IMR-90 (cell line): ENCODE measurements around the gene SLC22A6. TPM values are rescaled to one million over a fixed set of nuclear protein-coding genes. Genes with fewer than 3 reads are reported as not detected.

Experiments
- ATAC-seq: fragments of 200-7000 bp; cut with Tn5 transposase; 2 replicates; pipeline ENCODE4 v1.9.1; 2020; ENCODE audit warnings: low read depth, mild to moderate bottlenecking, moderate library complexity
- BruUV-seq: library from RNA; stranded (reverse); fragments of 400-500 nt; replicated peaks from 2 replicates; lab custom pipeline; 2021; lab: Mats Ljungman, UMichigan
- CTCF ChIA-PET: fragments of 300-600 bp; formaldehyde crosslinking; extraction: SDS; loops from one replicate; lab custom pipeline; 2021; ENCODE audit warnings: antibody characterized with exemption; lab: Yijun Ruan, JAX
- POLR2A ChIA-PET: fragments of 300-600 bp; sonication (Branson Sonifier 250); formaldehyde crosslinking; loops from one replicate; lab custom pipeline; 2022; ENCODE audit warnings: antibody characterized with exemption; ENCODE audit not compliant: unreplicated experiment; lab: Charles Lee
- DNase-seq: peaks from one replicate; pipeline ENCODE4 v3.0.0; 2013
- H2AFZ ChIP-seq: replicated peaks from 2 replicates; pipeline ENCODE3; 2013; ENCODE audit warnings: low read length, mild to moderate bottlenecking; ENCODE audit not compliant: poor library complexity
- H2AK5ac ChIP-seq: 2 replicates; pipeline ENCODE4 v1.6.1; 2013; ENCODE audit warnings: low read depth, low read length, inconsistent platforms
- H2AK9ac ChIP-seq: replicated peaks from 2 replicates; pipeline ENCODE3; 2013; ENCODE audit warnings: mild to moderate bottlenecking, low read depth, low read length, moderate library complexity; ENCODE audit not compliant: poor library complexity
- H2BK120ac ChIP-seq: 2 replicates; pipeline ENCODE4 v1.6.1; 2013; ENCODE audit warnings: low read depth, low read length, inconsistent platforms
- H2BK15ac ChIP-seq: 3 replicates; pipeline ENCODE4 v1.6.1; 2013; ENCODE audit warnings: low read depth, low read length, inconsistent platforms
- H2BK20ac ChIP-seq: 2 replicates; pipeline ENCODE4 v1.6.1; 2013; ENCODE audit warnings: low read depth, mild to moderate bottlenecking, inconsistent platforms, low read length, moderate library complexity
- H2BK5ac ChIP-seq: 2 replicates; pipeline ENCODE4 v1.6.1; 2013; ENCODE audit warnings: mild to moderate bottlenecking, low read depth, low read length, inconsistent platforms; ENCODE audit not compliant: poor library complexity, severe bottlenecking
- H3K14ac ChIP-seq: replicated peaks from 2 replicates; pipeline ENCODE4 v1.6.1; 2013; ENCODE audit warnings: low read depth, low read length, inconsistent platforms
- H3K18ac ChIP-seq: 2 replicates; pipeline ENCODE4 v1.6.1; 2013; ENCODE audit warnings: low read depth, low read length, control low read depth
- H3K23ac ChIP-seq: 2 replicates; pipeline ENCODE4 v1.6.1; 2013; ENCODE audit warnings: low read depth, low read length, inconsistent platforms
- H3K27ac ChIP-seq: 2 replicates; pipeline ENCODE4 v1.5.1; 2013; ENCODE audit warnings: mild to moderate bottlenecking, control low read depth, low read length; ENCODE audit not compliant: insufficient read depth
- H3K27me3 ChIP-seq: 2 replicates; pipeline ENCODE4 v1.6.1; 2013; ENCODE audit warnings: low read length; ENCODE audit not compliant: control insufficient read depth, insufficient read depth
- H3K36me3 ChIP-seq: 2 replicates; pipeline ENCODE4 v1.6.1; 2013; ENCODE audit warnings: low read length, mixed read lengths; ENCODE audit not compliant: control insufficient read depth, insufficient read depth
- H3K4ac ChIP-seq: 2 replicates; pipeline ENCODE4 v1.6.1; 2013; ENCODE audit warnings: low read depth, low read length, inconsistent platforms
- H3K4me1 ChIP-seq: 2 replicates; pipeline ENCODE4 v1.6.1; 2013; ENCODE audit warnings: low read length, mixed read lengths; ENCODE audit not compliant: control insufficient read depth, insufficient read depth
- H3K4me2 ChIP-seq: 2 replicates; pipeline ENCODE4 v1.6.1; 2013; ENCODE audit warnings: low read depth, mild to moderate bottlenecking, control low read depth, low read length, moderate library complexity
- H3K4me3 ChIP-seq: 2 replicates; pipeline ENCODE4 v1.5.1; 2013; ENCODE audit warnings: low read depth, mild to moderate bottlenecking, control low read depth, low read length, moderate library complexity; ENCODE audit not compliant: insufficient read depth
- H3K56ac ChIP-seq: 2 replicates; pipeline ENCODE4 v1.6.1; 2013; ENCODE audit warnings: low read length, inconsistent platforms; ENCODE audit not compliant: insufficient read depth; ENCODE audit errors: extremely low read depth
- H3K79me1 ChIP-seq, 2 experiments: 2 replicates each; pipeline ENCODE4 v1.6.1; 2013; ENCODE audit warnings: low read length in 2 of 2, inconsistent platforms in 1 of 2, low read depth in 1 of 2
- H3K9ac ChIP-seq: 2 replicates; pipeline ENCODE4 v1.6.1; 2013; ENCODE audit warnings: low read depth, low read length, control low read depth
- H3K9me1 ChIP-seq: 2 replicates; pipeline ENCODE4 v1.6.1; 2013; ENCODE audit warnings: low read length, inconsistent platforms; ENCODE audit not compliant: insufficient read depth
- H3K9me3 ChIP-seq: 2 replicates; pipeline ENCODE4 v1.6.1; 2013; ENCODE audit warnings: low read length; ENCODE audit not compliant: control insufficient read depth, insufficient read depth
- H4K20me1 ChIP-seq: 2 replicates; pipeline ENCODE4 v1.6.1; 2013; ENCODE audit warnings: low read length, inconsistent platforms; ENCODE audit not compliant: insufficient read depth
- H4K5ac ChIP-seq: 2 replicates; pipeline ENCODE4 v1.6.1; 2013; ENCODE audit warnings: mild to moderate bottlenecking, low read depth, low read length, control low read depth
- H4K8ac ChIP-seq, 2 experiments: 2 replicates each; pipeline ENCODE4 v1.6.1; 2013; ENCODE audit warnings: low read depth in 2 of 2, low read length in 2 of 2, control low read depth in 1 of 2, inconsistent platforms in 1 of 2
- H4K91ac ChIP-seq: 2 replicates; pipeline ENCODE4 v1.6.1; 2013; ENCODE audit warnings: low read depth, low read length, inconsistent platforms; ENCODE audit not compliant: insufficient read depth
- FOS ChIP-seq: fragments of 150-350 bp; IDR thresholded peaks from 2 replicates; pipeline ENCODE4 v1.6.1; 2016; ENCODE audit warnings: low read depth, low read length
- WGBS, 2 experiments: methylation state at CpG; one replicate each; pipeline versions ENCODE4 v1.1.5 to v1.1.7; 2013; ENCODE audit warnings: missing lambda C conversion rate in 2 of 2; ENCODE audit not compliant: insufficient read length in 1 of 2; ENCODE audit errors: extremely low coverage in 2 of 2; 5-methylcytosine and 5-hydroxymethylcytosine counted together
- dilution Hi-C: fragments of 300-500 bp; cut with HindIII; formaldehyde crosslinking; loops from one replicate; pipeline ENCODE4 v1.14.3; 2018; ENCODE audit warnings: low sequenced_read_pairs; ENCODE audit not compliant: unreplicated experiment
- in situ Hi-C: fragments of 300-500 bp; cut with MboI; formaldehyde crosslinking; loops from 3 replicates; pipeline ENCODE4 v1.14.3; 2019; ENCODE audit warnings: low sequenced_read_pairs, inconsistent platforms, mixed read lengths
- intact Hi-C: fragments of 100-400 bp; cut with micrococcal nuclease; formaldehyde crosslinking; loops from 2 replicates; pipeline ENCODE4 v1.10.0; 2022
- polyA plus RNA-seq, 3 experiments: library from polyadenylated mRNA; depleted of rRNA; stranded (reverse); fragments of >200 nt; gene quantifications; 2 replicates each; pipeline ENCODE4 v1.2.3, GENCODE V29; 2012; ENCODE audit warnings: low replicate concordance in 1 of 3
- total RNA-seq: library from RNA; depleted of rRNA; stranded (reverse); fragments of >200 nt; gene quantifications from 2 replicates; pipeline ENCODE4 v1.2.3, GENCODE V29; 2012

SLC22A6 gene
- total and polyA plus RNA-seq, 2 of the 4 experiments (the other 2 are of a cell fraction), result not detected

DNA sequence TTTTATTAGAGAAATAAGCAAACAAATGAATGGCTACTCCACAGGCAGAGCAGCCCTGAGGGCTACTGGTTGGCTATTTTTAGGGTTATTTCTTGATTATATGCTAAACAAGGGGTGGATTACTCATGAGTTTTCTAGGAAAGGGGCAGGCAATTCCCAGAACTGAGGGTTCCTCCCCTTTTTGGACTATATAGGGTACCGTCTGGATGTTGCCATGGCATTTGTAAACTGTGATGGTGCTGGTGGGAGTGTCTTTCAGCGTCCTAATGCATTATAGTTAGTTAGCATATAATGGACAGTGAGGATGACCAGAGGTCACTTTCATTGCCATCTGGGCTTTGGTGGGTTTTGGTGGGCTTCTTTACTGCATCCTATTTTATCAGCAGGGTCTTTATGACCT is 19.2 kb downstream of the SLC22A6 start:
- POLR2A ChIA-PET, result no interaction called here
- H3K9me3 ChIP-seq, result no peaks in the 10 kb centered on the region
- H3K9me1 ChIP-seq, result no peaks in the 10 kb centered on the region
- no peak overlapping the region for H3K4me3 ChIP-seq
- in situ Hi-C loops (no loop called here), dilution Hi-C loops (no loop called here), intact Hi-C loops (no loop called here)
- no peak overlapping the region for H2AFZ ChIP-seq
- no peaks in the 10 kb centered on the region for H3K36me3 ChIP-seq
- no peaks in the 10 kb centered on the region for H4K20me1 ChIP-seq
- H3K27ac ChIP-seq, result no peak overlapping the region
- no peak overlapping the region for H3K56ac ChIP-seq
- no peaks in the 10 kb centered on the region for H3K79me1 ChIP-seq
- H3K4me2 ChIP-seq, result no peak overlapping the region
- no peak overlapping the region for H2AK9ac ChIP-seq
- H3K9ac ChIP-seq, result no peak overlapping the region
- CTCF ChIA-PET, result no interaction called here
- H3K4ac ChIP-seq, result no peak overlapping the region
- H2BK15ac ChIP-seq, result no peak overlapping the region
- no peak overlapping the region for H2BK5ac ChIP-seq
- H3K4me1 ChIP-seq, result no peaks in the 10 kb centered on the region
- no peak overlapping the region for H3K14ac ChIP-seq
- no peak overlapping the region for H2BK120ac ChIP-seq
- no peak for ATAC-seq
- no peak overlapping the region for H2AK5ac ChIP-seq
- H3K23ac ChIP-seq, result no peak overlapping the region
- BruUV-seq, result no TSS peak
- H4K5ac ChIP-seq, result no peak overlapping the region
- H2BK20ac ChIP-seq, result no peak overlapping the region
- no peak overlapping the region for H3K18ac ChIP-seq
- WGBS, 2 experiments, result no CpG with 5 or more reads among the region's 2 CpGs
- TF ChIP-seq FOS, result no peak
- no peak overlapping the region for H4K8ac ChIP-seq
- H4K91ac ChIP-seq, result no peak overlapping the region
- DNase-seq, result no peak
- H3K27me3 ChIP-seq, result no peaks in the 10 kb centered on the region; the same call in 1 of the 2 replicates
